ENCODE results near the gene NEK11. TPM values are rescaled to one million over a fixed set of nuclear protein-coding genes. Genes with fewer than 3 reads are reported as not detected.
A peak's percentile ranks its signal among the peaks of the same experiment; 100 is the strongest.

NEK11 gene
- polyA plus RNA-seq, 3 donors, result 15.8 to 22.1 (median 18.1) TPM

DNA sequence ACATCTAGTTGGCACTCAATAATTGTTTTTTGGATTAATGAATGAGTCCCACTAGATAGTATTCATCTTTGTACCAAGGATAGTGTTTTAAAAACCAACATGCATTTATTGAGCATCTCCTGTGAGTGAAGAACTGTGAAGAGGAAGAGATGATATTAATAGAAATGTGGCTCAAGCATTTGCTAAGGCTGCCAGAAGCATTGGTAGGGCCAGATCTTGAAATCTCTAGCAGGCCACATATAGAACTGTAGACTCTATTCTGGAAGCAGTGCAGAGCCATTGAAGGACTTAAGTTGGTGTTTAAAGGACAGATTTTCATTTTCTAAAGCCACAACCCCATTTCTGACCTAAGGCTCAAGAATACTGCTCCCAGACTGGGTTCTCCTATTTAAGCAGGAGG lies 99.0 kb downstream of the NEK11 start:
- DNase-seq, result no peak

DNA sequence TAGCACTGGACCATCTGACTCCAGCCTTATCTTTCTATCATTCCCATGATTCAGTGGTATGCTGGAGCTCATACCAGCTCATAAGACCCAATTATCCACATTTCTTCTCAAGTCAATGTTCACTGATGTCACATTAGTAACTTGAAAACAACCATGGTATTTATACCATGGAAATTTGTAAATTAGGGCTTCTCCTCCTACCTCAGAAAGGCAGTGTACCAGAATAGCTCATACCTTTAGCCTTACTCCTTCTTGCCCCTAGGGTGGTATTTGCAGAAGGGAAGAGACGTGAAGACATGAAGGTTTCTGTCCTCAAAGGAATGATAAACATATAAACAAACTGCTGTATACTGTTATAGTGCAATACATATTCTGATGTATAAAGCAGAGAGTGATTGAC lies 114.2 kb downstream of the NEK11 start:
- DNase-seq, result no peak

DNA sequence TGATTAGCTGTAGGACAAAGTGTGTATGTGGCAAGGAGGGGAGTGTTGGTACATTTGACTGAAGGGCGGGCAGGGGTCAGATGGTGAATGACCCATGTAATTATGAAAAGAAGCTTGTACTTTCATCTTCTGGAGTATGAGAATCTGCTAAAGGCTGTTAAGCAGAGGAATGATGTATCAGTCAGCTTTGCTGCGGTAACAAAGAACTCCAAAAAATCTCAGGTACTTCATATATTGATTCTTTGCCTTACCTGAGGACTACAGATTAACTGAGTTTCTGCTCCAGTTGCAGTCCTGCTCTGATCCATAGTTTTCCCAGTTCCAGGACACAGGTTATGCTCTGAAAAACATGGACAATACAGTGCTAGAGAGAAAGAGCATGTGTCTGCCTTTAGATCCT lies 115.1 kb downstream of the NEK11 start:
- no peak for DNase-seq

DNA sequence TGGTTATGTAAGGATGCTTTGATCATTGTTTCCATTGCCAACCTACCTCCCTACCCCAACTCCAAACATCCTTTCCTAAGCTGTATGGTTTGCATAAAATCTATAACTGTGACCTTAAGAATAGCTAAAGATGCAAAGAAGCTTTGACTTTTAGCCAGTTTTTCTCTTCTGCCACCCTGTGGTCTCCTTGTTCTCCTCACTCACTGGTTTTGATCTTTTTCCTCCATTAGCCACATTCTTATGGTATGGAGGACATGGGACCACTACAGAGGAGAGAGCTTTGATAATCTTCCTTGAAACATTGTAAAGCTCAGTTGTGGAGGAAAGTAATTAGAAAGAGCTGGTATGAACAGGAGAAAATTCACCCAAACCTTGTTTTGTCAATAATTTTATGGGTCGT lies 115.9 kb downstream of the NEK11 start:
- no peak for DNase-seq

DNA sequence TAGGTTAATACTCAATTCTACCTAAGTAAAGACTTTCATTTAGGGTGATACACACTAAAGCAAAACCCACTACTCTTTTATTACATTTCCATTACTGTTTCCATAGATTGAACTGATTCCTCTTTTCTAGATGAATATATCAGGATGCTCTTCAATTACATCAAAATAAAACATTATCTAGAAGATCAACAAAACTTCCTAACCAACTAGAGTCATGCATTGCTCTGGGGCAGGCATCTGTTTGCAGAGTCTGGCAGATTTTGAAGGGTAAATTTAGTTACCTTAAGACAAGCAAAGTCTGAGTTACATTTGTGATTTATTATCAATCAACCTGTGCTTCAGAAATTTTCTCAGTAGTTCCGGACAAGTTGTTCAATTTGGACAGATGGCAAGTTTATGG lies 117.1 kb downstream of the NEK11 start:
- DNase-seq, result no peak

DNA sequence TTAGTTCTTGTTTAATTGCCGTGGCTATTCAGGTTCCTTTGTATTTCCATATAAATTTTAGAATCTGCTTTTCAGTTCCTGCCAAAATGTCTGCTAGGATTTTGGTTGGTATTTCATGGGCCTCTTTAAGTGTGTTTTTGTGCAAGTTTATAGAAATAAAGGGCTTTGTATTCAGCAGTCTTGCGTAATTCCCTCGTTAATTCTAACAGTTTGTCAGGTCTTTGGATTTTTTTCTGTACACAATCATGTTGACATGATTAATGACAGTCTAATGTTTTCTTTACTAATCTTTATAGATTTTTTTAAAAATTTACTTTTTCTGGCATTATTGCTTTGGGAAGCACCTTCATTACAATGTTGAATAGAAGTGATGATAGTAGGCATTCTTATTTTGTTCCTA lies 120.9 kb downstream of the NEK11 start:
- no peak for DNase-seq

DNA sequence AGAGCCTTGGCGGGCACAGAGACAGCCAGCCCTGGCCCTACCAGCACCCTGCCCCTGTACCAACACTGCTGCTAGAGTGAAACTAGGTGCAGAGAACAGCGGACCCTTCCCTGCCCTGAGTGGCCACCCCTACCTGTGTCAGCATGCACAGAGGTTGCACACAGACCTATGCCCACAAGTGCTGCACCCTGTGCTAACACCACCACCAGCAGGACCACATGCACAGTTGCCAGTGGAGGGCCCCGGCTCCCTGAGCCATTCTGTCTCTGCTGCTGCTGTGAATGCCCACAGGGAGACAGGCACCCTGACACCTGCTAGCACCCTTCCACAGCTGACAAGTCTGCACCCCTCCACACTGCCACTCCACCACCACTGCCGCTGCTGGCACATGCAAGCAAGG lies 131.8 kb downstream of the NEK11 start:
- no peak for DNase-seq

DNA sequence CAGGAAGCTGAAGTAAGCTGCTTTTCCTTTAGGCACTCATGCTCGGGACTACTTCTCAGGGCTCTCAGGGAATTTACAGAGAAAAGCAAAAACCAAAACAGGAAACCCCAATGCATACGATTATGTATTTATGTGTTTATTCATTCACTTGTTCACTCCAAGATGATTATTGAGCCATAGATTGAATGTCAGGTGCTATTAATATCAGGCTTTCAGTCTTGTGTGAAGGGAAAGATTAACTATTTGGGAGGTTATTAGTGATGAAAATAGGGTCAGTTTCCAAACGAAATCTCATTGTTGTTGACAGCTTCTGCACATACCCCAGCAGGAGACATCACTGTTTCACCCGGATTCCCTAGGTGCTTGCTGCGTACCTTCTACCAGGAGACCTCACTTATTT lies 135.8 kb downstream of the NEK11 start:
- no peak for DNase-seq

DNA sequence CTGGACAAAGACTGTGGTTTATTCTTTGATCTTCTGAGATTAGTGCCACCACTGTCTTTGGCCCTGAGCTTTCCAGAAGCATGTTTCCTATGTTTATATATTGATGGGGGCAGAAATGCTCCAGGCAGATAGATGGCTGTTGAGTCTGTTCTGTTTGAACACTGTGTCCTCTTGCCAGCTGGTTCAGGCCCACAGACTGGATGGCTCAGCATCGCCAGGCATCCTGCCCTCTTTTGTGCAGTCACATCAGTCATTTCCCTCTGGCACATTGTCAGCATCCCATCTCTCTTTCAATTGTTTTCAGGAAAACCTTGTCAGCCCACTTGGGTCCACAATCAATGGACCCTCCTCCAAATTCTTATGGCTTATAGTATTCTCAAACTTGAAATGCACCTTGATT lies 141.2 kb downstream of the NEK11 start:
- no peak for DNase-seq

DNA sequence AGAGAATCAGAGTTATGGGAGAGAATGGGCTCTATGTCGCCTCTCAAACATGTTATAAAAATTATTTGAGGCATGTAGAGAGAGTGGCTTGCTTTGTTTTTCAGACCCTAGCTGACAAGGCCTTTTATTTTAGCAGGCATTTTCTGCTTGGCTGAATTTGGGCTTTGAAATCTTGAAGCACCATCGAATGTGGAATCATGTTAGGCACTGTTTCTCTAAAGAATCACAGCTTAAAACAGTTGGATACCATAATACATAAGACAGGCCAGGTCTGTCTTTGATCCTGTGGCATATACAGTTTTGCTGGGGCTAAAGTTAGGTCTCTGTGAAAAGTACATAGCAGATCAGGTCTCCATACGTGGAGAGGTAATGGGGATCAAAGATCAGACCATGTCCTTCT lies 142.7 kb downstream of the NEK11 start:
- no peak for DNase-seq

DNA sequence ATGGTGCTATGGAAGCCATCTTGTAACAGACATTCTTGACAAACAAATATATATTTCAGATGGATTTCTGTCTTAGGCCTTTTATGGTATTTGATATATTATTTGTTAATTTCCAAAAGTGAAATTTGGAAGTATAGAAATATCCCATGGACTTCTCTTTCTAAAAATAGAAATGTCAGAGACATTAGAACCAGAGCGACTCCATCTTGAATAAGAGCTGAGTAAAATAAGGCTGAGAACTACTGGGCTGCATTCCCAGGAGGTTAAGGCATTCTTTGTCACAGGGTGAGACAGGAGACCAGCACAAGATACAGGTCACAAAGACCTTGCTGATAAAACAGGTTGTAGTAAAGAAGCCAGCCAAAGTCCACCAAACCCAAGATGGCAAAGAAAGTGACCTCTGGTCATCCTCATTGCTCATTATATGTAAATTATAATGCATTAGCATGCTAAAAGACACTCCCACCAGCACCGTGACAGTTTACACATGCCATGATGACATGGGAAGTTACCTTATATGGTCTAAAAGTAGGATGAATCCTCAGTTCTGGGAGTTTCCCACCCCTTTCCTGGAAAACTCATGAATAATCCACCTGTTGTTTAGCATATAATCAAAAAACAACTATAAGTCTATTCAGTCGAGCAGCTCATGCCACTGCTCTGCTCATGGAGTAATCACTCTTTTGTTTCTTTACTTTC lies 146.0 kb downstream of the NEK11 start:
- DNase-seq, result no peak

DNA sequence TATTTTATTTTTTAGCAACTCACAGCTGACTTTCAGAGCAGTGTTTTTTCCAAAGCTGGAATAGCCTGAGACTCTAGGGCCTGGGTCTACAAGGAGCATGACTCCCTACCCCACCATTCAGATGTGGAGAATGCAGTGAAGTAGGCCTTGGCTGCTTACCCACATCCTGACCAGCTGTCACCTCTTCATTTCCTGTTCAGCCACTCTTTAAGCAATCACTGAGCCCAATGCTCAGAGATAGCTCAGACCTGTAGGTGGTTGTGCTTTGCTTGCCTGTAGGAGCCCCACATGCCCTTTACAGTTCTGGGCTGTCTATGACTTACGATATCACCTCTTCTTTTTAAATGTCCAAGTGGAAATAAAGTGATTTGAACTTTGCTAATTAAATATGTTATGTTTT lies 148.1 kb downstream of the NEK11 start:
- no peak for DNase-seq

DNA sequence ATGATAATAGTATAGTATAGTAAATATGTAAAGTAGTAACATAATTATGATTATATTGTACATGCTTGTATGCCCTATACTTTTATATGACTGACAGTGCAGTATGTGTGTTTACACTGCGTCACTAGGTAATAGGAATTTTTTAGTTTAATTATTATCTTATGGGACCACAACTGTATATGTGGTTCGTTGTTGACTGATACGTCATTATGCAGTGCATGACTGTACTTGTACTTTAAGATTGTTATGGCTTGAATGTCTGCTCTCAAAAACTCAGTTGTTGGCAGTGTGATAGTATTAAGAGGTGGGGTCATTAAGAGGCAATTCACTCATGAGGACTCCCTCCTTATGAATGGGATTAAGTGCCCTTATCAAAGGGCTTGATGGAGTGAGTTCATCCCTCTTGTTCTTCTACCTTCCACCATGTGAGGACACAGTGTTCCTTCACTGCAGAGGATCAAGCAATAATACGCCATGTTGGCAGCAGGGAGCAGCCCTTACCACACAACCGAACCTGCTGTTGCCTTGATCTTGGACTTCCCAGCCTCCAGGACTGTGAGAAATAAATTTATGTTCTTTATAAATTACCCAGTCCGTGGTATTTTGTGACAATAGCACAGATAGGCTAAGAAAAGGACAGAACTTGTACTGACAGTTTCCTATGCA lies 152.2 kb downstream of the NEK11 start:
- DNase-seq, result no peak

DNA sequence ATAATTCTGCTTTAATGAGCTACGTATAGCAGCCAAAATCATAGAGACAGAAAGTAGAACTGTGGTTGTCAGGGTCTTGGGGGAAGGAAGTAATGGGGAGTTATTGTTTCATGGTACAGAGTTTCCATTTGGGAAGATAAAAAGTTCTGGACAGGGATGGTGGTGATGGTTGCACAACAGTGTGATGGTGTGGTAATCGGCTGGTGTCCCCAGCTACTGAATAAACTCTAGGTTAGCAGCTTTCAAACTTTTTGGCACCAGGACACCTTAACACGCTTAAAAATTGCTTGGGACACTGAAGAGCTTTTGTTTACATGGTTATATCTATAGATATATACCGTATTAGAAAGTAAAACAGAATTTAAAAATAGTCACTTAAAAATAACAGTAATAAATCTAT lies 166.0 kb downstream of the NEK11 start:
- DNase-seq, result no peak

DNA sequence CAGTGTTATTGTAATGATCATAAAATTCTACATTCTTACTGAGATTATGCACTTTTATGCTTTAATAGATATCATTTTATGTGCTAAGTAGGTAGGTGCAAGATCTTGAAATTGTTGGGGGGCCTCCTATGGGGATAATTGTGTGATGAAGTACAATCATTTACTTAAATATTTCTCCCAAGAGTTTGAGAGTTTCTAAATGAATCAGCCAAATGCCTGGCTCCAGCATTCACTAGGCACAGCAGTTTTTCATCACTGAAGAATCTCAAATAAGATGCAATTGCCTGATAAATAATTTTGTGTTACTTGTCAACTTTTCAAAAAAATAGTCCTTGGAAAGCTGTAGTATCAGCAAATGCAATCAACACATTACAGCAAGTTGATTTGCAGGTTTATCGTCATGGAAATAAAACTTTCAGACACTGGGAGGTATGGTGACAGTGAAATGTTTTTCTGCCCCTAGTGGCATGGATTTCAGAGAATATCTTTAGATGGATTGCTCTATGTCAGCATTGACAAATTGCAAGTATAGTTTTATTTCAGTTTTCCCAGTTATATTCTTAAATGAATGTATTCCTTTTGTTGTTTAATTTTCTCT lies 167.1 kb downstream of the NEK11 start:
- DNase-seq, result peak; percentile 5

DNA sequence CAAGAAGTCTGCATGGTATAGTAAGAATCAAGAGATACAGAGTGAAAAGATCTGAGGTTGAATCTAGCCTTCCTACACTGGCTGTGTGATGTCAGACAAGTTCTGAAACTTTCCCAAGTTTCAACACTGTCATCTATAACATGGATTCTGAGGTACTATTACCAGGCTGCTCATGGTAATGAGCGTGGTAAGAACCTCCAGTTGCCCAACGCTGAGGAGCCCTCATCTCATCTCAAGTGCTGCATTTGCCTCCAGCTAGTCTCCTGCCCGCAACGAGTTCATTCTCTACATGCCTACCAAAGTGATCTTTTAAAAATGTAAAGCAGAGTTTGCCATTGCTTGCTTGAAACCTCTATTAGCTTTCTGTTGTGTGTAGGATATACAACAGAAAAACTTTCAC lies 168.1 kb downstream of the NEK11 start:
- no peak for DNase-seq

DNA sequence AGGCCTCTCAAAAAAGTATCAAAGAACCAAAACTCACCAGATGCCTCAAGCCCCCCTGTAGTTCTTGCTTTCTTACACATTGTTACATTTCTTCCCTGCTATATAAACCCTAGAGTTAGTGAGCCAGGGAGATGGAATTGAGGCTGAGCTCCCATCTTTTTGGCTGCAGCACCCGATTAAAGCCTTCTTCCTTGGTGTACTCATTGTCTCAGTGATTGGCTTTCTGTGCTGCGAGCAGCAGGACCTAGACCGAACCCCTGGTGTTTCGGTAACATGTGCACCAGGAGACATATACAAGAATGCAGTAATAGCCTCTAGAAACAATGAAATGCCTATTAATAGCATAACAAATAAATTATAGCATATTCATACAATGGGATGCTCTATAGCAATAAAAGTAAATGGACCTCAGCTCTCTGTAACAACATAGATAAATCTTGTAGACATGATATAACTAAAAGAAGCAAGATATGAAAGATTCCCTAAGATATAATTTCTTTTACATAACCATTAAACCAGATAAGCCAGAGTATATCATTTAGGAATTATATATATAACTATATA lies 174.0 kb downstream of the NEK11 start:
- DNase-seq, result no peak

DNA sequence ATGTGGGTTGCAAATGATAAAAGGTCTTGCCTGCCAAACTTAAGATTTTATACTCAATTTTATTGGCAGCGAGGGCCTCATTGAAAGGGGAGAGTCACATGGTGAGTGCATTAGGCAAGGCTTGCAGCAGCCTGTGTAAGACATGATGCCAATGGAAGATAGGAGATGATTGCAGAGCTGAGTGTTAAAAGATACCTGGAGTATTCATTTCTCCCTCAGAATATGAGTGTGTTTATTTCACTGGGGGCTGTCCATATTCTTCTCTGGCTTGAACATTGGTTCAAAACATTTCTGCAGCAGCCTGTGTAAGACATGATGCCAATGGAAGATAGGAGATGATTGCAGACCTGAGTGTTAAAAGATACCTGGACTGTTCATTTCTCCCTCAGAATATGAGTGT lies 189.7 kb downstream of the NEK11 start:
- DNase-seq, result no peak

DNA sequence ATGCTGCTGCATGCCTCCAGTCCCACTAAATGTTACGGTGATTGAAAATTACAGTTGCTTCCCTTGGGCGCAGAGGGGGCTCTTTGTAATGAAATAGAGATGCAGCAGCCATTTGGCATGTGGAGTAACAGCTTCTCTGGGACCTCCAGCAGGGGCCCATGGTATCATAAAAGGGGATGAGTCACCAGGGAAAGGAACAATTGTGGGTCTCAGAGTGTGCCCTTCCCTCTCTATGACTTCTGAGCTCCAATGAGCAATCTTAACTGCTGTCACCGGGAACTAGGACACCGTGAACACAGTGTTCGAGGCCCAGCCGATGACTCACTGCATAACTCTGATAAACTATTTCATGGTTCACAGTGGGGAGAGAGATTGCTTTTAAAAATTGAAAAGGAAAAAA lies 190.1 kb downstream of the NEK11 start:
- DNase-seq, result no peak

DNA sequence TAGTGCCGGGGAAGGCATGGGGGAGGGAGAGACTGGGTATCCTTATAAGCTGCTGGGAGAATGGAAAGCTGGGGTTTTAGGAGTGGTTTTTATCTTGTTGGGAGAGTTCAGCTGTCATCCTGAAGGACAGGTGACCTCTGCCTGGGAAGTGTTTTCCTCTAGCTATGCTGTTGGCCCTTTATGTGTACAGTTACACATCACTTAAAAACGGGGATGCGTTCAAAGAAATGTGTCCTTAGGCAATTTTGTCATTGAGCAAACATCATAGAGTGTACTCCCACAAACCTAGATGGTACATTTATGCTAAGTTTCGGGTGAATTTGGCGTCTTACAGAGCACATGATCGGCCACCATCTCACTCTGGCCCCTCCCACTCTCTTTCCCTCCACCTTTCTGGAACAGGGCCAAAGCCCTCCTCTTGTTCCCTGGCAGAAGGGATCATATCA lies 190.6 kb downstream of the NEK11 start:
- DNase-seq, result no peak

DNA sequence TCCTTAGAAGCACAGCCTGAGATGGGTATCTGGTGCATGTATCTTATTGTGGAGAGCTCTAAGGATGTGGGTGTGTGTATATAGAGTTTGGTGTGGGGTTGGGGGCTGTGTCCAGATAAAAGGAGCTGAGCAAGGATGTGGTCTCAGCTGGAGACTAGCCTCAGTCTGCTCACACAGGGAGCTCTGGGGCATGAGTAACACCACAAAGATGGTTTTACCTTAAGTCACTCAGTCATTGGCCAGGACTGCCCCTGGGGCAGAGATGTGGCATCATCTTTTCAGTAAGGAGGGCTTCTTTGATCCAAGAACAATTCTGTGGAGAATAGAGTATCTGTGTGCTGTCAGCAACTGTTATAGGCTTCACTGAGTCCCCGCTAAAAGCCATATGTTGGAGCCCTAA lies 191.5 kb downstream of the NEK11 start:
- DNase-seq, result no peak

DNA sequence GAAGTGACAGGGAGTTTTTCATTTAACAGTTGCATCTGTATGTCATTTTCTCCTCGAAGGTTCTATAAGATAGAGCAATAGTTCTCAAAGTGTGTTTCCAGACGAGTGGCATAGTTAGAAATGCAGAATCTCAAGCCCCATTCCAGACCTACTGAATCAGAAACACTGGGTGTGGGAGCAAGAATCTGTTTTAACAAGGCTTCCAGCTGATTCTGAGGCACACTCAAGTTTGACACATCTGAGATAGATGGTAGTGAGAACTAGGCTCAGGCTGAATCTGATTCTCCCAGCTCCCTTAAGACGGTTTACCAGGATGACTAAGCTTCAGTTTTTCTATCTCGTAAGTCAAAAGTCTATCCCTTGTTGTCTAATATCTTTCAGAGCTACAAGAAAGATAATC lies 195.1 kb downstream of the NEK11 start:
- DNase-seq, result no peak

DNA sequence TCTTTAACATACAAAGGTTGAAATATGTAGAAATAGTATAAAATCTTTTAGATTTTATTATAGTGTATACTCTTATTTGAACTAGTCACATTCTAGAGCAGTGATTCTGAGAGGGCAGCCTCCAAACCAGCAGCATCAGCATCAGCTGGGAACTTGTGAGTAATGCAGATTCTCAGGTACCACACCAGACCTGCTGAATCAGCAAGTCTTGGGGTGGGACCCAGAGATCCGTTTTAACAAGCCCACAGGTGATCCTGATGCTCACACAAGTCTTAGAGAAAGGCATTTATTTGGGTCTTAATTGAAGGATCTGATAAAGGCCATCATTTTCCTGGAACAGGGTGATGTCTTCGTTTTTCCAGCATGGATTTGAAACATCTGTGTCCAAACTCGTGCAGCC lies 195.9 kb downstream of the NEK11 start:
- no peak for DNase-seq
